ENCODE measurements around the gene NUAK1.

The NUAK1 gene

DNA sequence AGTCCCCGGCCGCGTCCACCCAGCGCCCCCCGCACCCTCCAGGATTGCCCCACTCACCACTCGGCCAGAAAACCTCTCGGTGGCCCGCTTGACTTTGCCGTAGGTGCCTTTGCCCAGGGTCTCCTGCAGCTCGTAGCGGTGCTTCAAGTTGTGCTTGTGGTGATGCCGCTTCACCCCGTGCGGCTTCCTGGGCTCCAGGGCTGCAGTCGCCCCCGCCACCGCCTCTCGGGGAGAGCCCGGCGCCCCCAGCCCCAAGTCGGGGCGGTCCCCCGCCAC, 459 bp downstream of the NUAK1 start:
- no peak overlapping the region for H3K4me2 ChIP-seq (ENCODE audit: low read depth, low read length, poor library complexity, severe bottlenecking)
- no peak overlapping the region for H2AFZ ChIP-seq (ENCODE audit: low read depth, low read length, severe bottlenecking)

DNA sequence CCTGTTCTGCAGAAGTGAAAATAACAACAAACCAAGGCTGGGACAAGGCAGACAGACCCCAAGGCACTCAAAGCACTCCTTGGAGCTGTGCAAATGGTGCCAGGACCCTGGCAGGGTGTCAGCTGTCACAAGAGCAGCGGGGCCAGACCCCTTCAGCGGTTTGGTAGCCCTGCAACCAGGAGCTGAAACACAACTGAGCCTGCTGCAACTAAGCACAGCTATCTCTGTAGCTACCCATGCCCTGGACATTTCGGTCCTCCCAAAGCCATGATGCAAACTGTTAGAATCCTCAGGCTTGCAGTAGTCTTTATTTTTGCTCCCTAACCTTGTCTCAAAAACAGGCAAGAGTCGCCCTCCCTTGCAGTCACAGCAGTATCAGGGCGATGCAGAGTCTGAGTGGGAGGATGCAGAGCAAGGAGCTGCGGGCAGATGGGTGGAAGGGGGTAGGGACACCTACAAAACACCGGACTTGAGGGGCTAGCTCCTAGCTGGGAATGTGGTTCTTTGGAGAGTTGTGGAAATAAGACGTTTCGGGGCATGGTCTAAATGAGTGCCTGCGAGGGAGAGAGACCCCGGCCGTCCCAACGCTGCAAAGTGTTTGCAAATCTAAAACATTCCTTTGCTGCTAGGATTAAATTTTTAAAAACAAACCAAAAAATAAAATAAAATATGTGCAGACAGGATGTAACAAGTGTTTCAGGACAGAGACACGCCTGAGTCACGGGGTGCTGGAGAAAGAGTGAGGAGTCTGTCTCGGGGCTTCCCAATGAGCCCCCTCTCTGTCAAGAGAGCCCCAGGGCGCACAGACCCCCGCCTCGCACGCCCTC, 1.0 kb downstream of the NUAK1 start:
- no peak overlapping the region for H3K27ac ChIP-seq (ENCODE audit: low read depth, low read length)
- no peaks in the 10 kb centered on the region for H3K79me2 ChIP-seq (ENCODE audit: insufficient read depth, low read length)
- no peak overlapping the region for H2AFZ ChIP-seq (ENCODE audit: low read depth, low read length, severe bottlenecking)
- H3K9me2 ChIP-seq (replicated peaks; ENCODE audit: insufficient read depth, low read length), result no peaks in the 10 kb centered on the region
- TF ChIP-seq EZH2phosphoT487 (conservative IDR thresholded peaks at IDR 0.05; ENCODE audit: low read length), result no peak
- TF ChIP-seq, protein P1, sequence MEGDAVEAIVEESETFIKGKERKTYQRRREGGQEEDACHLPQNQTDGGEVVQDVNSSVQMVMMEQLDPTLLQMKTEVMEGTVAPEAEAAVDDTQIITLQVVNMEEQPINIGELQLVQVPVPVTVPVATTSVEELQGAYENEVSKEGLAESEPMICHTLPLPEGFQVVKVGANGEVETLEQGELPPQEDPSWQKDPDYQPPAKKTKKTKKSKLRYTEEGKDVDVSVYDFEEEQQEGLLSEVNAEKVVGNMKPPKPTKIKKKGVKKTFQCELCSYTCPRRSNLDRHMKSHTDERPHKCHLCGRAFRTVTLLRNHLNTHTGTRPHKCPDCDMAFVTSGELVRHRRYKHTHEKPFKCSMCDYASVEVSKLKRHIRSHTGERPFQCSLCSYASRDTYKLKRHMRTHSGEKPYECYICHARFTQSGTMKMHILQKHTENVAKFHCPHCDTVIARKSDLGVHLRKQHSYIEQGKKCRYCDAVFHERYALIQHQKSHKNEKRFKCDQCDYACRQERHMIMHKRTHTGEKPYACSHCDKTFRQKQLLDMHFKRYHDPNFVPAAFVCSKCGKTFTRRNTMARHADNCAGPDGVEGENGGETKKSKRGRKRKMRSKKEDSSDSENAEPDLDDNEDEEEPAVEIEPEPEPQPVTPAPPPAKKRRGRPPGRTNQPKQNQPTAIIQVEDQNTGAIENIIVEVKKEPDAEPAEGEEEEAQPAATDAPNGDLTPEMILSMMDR (IDR thresholded peaks at IDR 0.05; ENCODE audit: insufficient read depth, low read length, poor library complexity, severe bottlenecking), result no peak
- no peaks in the 10 kb centered on the region for H3K9me3 ChIP-seq (ENCODE audit: insufficient read depth, low read length)
- no peaks in the 10 kb centered on the region for H3K36me3 ChIP-seq (ENCODE audit: low read length)
- no peaks in the 10 kb centered on the region for H4K20me1 ChIP-seq (ENCODE audit: low read depth, low read length)
- H3K4me3 ChIP-seq (ENCODE audit: insufficient read depth, low read length, poor library complexity, severe bottlenecking), result no peak overlapping the region
- H3K4me2 ChIP-seq (ENCODE audit: low read depth, low read length, poor library complexity, severe bottlenecking), result no peak overlapping the region
- no peaks in the 10 kb centered on the region for H3K27me3 ChIP-seq (ENCODE audit: low read length)
- H3K9ac ChIP-seq (ENCODE audit: low read length), result no peak overlapping the region
- H3F3A ChIP-seq (ENCODE audit: insufficient read depth), result no peaks in the 10 kb centered on the region

More for the DNA sequence above, 459 bp downstream of the NUAK1 start:
- H3K27ac ChIP-seq (ENCODE audit: low read depth, low read length), result no peak overlapping the region
- H3K9me2 ChIP-seq (replicated peaks; ENCODE audit: insufficient read depth, low read length), result no peaks in the 10 kb centered on the region
- H3K9ac ChIP-seq (ENCODE audit: low read length), result no peak overlapping the region
- no peak for TF ChIP-seq EZH2phosphoT487 (conservative IDR thresholded peaks at IDR 0.05; ENCODE audit: low read length)
- TF ChIP-seq, protein P1 (IDR thresholded peaks at IDR 0.05; ENCODE audit: insufficient read depth, low read length, poor library complexity, severe bottlenecking), result no peak
- no peaks in the 10 kb centered on the region for H3K79me2 ChIP-seq (ENCODE audit: insufficient read depth, low read length)
- no peaks in the 10 kb centered on the region for H4K20me1 ChIP-seq (ENCODE audit: low read depth, low read length)
- H3F3A ChIP-seq (ENCODE audit: insufficient read depth), result no peaks in the 10 kb centered on the region
- no peaks in the 10 kb centered on the region for H3K27me3 ChIP-seq (ENCODE audit: low read length)
- H3K4me3 ChIP-seq (ENCODE audit: insufficient read depth, low read length, poor library complexity, severe bottlenecking), result no peak overlapping the region
- H3K36me3 ChIP-seq (ENCODE audit: low read length), result no peaks in the 10 kb centered on the region
- no peaks in the 10 kb centered on the region for H3K9me3 ChIP-seq (ENCODE audit: insufficient read depth, low read length)

DNA sequence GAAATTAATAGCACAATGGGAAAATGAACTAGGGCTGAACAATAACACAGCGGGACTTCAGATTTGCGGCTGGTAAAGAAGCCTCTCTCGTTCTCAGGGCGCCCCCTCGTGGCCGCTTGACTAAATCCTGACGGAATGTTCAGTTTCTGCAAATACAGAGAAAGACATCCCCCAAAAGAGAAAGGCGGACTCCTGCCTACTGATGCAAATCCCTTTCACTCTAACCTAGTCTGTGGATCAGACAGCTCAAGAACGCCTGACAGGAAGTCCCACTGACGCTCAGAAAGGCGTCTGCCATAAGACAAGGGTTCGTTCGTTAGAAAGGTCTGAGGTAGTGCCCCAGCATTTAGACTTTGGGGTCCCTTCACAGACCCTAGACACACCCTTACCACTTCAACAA, 2.5 kb downstream of the NUAK1 start:
- H3K27ac ChIP-seq (ENCODE audit: low read depth, low read length), result no peak overlapping the region
- no peaks in the 10 kb centered on the region for H3K36me3 ChIP-seq (ENCODE audit: low read length)
- H3K4me2 ChIP-seq (ENCODE audit: low read depth, low read length, poor library complexity, severe bottlenecking), result no peak overlapping the region
- no peaks in the 10 kb centered on the region for H3K9me3 ChIP-seq (ENCODE audit: insufficient read depth, low read length)
- no peaks in the 10 kb centered on the region for H3K9me2 ChIP-seq (replicated peaks; ENCODE audit: insufficient read depth, low read length)
- H3F3A ChIP-seq (ENCODE audit: insufficient read depth), result no peaks in the 10 kb centered on the region
- H4K20me1 ChIP-seq (ENCODE audit: low read depth, low read length), result no peaks in the 10 kb centered on the region
- no peak overlapping the region for H2AFZ ChIP-seq (ENCODE audit: low read depth, low read length, severe bottlenecking)
- no peaks in the 10 kb centered on the region for H3K27me3 ChIP-seq (ENCODE audit: low read length)
- TF ChIP-seq EZH2phosphoT487 (conservative IDR thresholded peaks at IDR 0.05; ENCODE audit: low read length), result no peak
- TF ChIP-seq, protein P1 (IDR thresholded peaks at IDR 0.05; ENCODE audit: insufficient read depth, low read length, poor library complexity, severe bottlenecking), result peak; percentile 73
- no peaks in the 10 kb centered on the region for H3K79me2 ChIP-seq (ENCODE audit: insufficient read depth, low read length)
- no peak overlapping the region for H3K9ac ChIP-seq (ENCODE audit: low read length)
- H3K4me3 ChIP-seq (ENCODE audit: insufficient read depth, low read length, poor library complexity, severe bottlenecking), result no peak overlapping the region

Data from SU-DHL-6 (cell line).